Measurements from ENCODE around the gene LGMN.
"Not testable (repeated sequence)": the region's sequence is repeated elsewhere in the genome, so short reads cannot be mapped to it uniquely, and the experiment has no call there.

Gene LGMN

DNA sequence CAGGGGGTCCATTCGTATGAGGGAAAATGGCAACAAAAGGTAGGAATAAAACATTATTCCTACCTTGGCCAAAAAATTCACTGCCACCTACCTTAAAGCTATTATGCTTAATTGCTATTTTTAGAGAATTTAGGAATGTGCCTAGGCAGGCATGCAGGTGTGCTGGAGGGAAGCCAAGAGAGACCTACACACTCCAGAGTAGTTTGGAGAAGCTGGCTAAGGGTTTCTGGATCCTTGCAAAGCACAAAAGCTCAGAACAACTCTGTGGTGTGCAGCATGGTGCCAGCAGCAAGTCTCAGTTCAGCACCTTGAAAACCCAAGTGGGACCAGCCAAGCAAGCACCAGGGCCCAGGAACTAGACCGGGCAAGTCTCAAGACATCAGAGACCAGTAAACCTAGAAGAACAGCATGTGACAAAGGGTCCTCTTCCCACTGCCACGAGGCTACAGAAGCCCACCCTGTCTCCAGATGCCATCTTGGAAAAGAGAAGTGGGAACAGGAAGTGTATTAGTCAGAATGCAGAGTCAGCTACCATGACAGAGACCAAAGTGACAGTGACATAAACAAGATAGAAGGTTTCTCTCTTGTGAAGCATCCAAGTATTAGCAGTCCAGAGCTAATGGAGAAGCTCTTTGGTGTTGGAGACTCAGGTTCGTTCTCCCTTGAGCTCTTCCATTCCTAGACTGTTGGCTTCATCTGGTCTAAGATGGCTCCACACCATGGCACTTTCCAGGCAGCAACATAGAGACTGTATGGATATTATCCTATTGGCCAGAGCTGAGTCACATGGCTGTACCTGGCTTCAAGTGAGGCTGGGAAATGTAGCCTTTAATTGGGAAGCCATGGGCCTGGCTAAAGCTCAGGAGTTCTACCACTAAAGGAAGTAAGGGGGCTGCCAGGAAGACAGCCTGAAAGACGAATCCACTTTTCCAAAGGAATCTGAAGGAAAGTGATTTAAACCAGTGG lies 15.5 kb upstream of the LGMN start:
- DNase-seq (ENCODE audit: low read depth, low spot score) = not testable (repeated sequence)

DNA sequence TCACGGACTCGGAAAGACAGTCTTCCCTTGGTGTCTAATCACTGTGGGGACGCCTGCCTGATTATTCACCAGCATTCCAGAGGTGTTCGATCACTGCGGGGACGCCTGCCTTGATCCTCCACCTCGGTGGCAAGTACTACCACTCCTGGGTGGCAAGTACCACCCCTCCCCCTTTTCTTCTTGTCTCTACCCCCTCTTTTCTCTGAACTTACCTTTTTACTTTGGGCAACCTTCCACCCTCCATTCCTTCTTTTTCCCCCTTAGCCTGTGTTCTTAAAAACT lies 12.0 kb upstream of the LGMN start:
- DNase-seq (ENCODE audit: low read depth, low spot score) = no peak

DNA sequence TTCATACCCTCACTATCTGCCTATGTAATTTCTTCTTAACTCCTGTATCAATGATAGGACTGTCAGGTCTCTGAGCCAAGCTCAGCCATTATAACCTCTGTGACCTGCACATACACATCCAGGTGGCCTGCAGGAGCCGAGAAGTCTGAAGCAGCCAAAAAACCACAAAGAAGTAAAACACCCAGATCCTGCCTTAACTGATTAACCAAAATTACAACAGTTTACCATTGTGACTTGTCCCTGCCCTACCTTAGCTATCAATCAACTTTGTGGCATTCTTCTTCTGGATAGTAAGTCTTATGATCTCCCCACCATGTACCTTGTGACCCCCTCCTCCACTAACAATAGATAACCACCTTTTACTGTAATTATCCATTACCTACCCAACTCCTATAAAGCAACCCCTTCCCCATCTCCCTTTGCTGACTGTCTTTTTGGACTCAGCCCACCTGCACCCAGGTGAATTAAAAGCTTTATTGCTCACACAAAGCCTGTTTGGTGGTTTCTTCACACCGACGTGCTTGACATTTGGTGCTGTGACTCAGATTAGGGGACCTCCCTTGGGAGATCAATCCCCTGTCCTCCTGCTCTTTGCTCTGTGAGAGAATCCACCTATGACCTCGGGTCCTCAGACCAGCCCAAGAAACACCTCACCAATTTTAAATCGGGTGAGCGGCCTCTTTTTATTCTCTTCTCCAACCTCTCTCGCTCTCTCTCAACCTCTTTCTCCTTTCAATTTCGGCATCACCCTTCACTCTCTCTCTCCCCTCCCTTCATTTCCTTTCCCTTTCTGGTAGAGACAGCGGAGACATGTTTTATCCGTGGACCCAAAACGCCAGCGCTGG lies 11.5 kb upstream of the LGMN start:
- DNase-seq (ENCODE audit: low read depth, low spot score) = no peak

DNA sequence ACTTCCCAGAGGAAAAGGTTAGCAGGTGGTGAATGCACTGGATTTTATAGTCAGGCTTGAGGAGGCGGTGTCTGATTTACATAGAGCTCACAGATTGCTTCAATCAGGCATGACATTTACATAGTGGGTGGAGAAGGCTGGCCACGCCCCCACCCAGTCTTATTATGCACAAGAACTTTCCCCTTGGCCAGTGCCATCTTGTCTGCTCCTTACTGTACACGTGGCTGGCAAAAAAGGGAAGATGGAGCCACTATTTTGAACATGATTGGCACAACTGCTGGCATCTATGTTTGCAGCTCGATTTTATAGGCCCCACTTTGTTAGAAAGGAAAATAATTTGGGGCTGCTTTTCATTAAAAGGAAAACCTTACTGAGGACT lies 10.9 kb upstream of the LGMN start:
- no peak for DNase-seq (ENCODE audit: low read depth, low spot score)

DNA sequence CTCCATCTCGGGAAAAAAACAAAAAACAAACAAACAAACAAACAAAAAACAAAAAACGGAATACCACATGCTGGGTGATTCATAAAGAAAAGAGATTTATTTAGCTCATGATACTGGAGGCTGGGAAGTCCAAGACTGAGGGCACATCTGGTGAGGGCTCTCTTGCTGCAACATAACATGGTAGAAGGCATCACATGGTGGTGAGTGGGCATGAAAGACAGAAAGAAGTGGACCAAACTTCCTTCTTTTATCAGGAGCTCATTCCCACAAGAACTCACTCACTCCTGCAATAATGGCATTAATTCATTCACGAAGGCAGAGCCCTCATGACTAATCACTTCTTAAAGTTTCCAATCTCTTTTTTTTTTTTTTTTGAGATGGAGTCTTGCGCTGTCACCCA lies 8.0 kb upstream of the LGMN start:
- no peak for DNase-seq (ENCODE audit: low read depth, low spot score)

DNA sequence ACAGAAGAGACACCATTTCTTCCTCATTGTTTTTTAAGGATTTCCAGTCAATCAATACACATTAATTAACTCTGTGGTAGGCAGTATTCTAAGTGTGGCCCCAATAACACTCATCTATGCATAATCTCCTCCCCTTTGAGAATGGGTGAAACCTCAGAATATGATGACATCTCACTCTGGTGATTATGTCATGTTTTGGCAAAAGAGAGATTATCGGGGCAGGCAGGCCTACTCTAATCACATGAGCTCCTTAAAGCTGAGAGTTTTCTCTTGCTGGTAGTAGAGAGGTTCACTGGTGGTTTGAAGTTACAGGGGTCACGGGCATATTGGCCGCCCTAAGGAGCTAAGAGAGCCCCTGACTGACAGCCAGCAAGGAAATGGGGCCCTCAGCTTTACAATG lies 7.1 kb upstream of the LGMN start:
- no peak for DNase-seq (ENCODE audit: low read depth, low spot score)

DNA sequence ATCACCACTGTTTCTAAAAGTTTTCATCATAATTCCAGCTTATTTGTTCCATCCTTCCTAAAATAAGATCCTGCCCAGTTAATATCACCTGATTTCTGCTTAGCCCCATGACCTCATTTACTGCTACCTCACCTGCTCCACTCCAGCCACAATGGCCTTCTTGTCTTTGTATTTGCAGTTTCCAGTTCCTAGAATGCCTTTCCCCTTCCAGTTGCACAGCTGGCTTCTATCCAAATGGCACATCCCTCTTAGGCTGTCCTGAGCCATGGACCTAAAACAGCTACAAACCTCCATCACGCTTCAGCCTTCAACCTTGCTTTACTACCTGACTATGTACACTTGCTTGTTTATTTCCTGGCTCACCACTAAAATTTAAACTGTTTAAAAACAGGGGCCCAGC lies 6.5 kb upstream of the LGMN start:
- DNase-seq (ENCODE audit: low read depth, low spot score) = no peak

DNA sequence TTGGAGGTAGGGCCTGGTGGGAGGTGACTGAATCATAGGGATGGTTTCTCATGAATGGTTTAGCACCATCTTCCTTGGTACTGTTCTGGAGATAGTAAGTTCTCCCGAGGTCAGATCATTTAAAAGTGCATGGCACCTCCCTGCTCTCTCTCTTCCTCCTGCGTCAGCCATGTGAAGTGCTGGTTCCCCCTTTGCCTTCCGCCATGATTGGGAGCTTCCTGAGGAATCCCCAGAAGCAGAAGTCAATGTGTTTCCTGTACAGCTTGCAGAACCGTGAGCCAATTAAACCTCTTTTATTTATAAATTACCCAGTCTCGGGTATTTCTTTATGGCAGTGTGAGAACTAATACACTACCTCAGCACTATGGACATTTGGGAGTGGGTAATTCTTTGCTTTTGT lies 4.8 kb upstream of the LGMN start:
- no peak for DNase-seq (ENCODE audit: low read depth, low spot score)

DNA sequence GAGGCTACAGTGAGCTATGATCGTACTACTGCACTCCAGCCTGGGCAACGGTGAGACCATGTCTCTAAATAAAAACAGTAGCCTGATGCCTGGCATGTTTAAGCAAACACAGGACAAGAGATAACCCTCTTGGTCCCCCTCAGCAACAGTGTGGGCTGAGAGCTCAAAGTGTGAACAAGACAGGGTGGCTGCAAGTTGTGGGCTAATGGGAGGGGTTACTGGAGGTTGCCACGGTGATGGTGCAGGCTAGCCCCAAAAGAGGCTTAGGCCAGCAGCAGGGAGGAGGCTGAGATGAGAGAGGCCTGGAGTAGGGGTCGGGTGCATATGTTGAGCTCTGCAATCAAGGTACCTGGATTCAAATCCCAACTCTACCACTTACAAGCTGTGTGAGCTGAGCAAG lies 3.4 kb upstream of the LGMN start:
- no peak for DNase-seq (ENCODE audit: low read depth, low spot score)

DNA sequence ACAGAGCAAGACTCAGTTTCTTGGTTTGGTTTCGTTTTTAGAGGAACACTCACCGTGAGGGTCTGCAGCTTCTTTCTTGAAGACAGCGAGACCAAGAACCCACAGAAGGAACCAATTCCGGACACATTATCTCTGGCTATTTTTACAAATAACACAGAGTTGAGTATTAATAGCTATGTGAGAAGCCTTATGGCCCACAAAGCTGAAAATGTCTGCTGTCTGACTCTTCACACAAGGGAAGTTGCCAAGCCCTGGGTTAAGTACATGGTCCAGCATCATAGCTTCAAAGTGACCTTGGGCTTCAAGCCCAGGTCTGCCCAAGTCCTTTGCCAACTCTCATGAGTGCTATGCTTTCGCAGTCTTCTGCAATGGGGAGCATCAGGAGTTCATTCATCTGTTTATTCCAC lies 2.6 kb upstream of the LGMN start:
- no peak for DNase-seq (ENCODE audit: low read depth, low spot score)

DNA sequence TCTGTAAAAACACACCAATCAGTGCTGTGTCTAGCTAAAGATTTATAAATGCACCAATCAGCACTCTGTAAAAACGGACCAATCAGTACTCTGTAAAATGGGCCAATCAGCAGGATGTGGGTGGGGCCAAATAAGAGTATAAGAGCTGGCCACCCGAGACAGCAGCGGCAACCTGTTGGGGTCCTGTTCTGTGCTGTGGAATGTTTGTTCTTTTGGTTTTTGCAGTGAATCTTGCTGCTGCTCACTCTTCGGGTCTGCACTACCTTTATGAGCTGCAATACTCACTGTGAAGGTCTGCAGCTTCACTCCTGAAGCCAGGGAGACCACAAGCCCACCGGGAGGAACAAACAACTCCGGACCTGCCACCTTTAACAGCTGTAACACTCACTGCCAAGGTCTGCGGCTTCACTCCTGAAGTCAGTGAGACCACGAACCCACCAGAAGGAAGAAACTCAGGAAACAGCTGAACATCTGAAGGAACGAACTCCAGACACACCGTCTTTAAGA lies 1.8 kb upstream of the LGMN start:
- DNase-seq (ENCODE audit: low read depth, low spot score) = peak; percentile 18

DNA sequence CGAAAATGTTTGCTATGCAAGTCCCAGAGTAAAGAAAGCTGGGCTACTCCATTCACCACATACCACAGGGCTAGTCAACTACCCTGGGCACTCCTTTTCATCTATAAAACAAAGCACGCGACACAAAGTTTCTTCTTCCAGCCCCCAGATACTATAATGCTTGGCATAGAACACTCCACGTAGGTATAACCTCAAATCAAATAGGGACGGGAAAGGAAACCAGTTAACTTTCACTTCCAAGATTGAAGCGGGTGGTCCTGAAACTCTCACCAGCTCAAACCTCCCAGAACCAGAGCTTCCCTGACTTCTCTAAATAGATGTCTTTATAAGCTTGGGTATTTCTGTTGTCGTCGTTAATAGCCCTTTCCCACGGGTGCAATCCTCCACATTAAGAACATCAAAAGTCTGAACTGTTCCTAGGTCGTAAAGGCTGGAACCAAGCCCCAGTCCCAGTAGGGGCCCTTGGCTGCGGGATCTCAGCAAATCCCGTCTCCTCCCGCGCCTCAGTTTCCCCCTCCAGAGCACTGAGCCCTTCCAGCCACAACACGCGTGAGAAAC lies 647 bp downstream of the LGMN start:
- DNase-seq (ENCODE audit: low read depth, low spot score) = no peak

DNA sequence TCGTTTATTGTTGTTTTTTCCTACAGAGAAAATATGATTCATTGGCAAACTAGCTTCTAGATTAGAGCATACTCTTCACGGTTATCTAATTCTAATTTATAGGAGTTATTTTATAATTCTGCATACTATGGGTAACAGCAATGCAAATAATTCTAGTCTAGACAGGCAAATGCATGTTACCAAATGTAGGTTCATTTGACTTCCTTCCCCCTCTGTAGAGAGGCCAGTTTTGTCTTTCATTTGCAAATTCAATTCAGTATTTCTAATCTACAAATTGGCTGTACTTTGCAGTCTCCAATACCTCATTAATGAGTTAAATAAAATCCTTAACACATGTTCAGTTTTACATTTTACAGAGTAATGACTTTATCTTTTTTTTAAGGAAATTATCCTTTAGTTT lies 4.2 kb downstream of the LGMN start:
- no peak for DNase-seq (ENCODE audit: low read depth, low spot score)

DNA sequence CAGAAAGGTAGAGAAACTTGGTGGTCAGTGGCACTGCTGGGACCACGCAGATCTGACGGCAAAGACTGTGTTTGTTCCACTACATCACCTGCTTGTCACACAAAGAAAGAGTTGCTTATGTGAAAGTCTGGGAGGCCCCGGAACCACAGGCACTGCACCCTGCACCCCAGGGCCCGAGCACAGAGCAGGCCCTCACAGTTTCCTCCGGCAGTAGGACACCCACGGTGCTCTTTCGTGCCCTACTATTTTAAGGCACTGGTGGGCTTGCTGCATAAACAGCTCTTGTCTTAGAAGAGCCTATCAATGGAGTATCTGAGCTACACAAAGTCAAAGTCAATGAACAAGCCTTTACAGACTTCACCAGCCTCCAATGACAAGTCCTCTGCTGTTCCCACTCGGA lies 8.0 kb downstream of the LGMN start:
- no peak for DNase-seq (ENCODE audit: low read depth, low spot score)

DNA sequence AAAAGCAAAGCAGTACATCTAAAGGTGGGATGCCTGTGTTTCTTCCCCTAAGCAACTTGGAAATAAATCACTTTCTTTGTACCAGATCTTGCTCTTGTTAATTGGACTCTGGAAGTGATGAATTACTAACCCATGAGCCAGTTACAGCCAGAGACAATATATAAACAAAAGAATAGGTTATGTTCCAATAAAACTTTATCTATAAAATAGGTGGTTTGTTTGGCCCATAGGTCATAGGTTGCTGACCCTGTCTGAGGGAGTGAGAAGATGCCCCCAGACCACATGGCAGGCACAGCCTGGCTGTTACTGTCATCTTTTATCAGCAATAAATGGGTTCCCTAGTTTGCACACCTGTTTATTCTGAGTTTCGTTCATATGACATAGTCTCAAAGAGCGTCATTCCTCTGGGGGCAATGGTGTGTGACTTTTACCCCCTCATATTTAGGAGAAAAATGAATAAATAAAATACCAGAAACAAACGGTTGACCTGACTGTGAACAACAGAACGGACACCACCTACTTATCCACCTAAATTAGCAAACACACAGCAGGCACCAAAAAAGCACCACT lies 10.7 kb downstream of the LGMN start:
- no peak for DNase-seq (ENCODE audit: low read depth, low spot score)

DNA sequence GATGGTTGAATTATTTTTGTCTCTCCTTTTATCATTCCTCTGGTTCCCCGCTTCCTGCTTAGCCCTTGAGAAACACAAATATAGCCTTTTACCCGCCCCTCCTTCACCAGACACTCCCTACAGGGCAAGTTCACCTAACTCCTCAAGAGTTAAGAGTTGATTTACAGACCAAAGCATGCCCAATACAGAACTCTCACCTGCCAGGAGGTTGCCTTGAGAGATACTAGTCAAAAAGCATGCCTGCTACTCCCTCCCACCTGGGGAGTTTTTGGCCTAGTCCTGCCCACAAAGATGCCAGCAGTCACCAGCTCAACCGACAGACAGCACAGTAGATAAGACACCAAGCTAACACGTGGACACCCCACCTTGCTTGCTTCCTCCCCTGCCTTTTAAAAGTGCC lies 11.2 kb downstream of the LGMN start:
- DNase-seq (ENCODE audit: low read depth, low spot score) = no peak

DNA sequence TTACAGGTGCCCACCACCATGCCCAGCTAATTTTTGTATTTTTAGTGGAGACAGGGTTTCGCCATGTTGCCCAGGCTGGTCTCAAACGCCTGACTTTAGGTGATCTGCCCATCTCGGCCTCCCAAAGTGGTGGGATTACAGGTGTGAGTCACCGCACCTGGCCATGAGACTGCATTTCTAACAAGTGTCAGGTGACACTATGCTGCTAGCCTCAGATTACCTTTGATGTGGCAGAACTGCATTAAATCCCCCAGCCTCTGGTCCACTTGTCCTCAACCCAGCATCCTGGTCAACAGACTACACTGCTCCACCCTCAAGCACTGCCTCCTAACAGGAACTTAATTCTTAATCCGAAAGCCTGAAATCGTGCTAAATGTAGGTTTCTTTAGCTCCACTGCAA lies 13.1 kb downstream of the LGMN start:
- no peak for DNase-seq (ENCODE audit: low read depth, low spot score)

DNA sequence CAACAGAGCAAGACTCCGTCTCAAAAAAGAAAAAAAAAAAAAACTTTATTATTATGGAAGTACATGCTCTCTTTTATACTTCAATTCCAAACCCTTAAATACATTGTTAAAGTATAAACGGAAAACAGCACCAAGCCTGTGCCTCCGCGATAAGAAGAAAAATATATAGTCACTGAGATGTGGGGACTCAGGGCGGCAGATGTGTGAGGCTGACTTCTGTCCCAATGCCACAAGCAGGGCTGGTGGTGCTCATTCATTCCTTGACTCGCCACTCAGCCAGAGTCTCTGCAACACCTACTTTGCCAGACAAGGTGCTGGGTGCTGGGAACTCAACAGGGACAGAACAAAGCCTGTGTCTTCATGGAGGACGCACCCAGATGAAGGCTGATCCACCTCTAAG lies 13.8 kb downstream of the LGMN start:
- no peak for DNase-seq (ENCODE audit: low read depth, low spot score)

DNA sequence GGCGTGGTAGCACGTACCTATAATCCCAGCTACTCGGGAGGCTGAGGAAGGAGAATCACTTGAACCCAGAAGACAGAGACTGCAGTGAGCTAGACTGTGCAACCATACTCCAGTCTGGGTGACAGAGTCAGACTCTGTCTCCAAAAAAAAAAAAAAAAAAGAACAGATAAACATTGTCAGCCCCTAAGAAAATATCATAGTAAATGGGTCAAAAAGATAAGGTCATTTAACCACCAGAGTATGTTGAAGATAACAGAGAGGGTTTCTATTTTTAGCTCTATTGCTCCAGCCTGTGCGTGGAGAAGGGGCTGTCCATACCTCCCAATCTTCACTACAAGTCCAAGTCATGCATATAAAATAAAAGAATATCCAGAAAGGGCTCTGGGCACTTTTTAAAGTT lies 15.4 kb downstream of the LGMN start:
- DNase-seq (ENCODE audit: low read depth, low spot score) = no peak

DNA sequence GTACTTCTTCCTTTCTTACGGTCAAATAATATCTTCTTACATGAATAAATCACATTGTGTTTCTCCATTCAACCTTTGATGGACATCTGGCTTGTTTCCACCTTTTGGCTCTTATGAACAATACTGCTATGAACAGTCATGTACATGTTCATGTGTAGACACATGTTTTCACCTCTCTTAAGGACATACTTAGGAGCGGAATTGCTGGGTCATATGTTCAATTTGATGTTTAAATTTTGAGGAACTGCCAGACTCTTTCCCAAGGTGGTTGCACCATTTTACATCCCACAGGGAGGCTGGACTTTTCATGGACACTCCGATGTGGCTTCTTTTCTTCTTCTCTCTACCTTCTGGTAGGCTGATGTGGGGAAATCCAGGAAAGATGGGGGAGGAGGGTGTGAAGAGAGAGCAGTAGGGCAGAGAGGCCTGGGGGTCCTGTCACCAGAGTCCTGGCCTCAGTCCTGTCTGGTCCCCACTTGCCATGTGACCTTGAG lies 16.8 kb downstream of the LGMN start:
- DNase-seq (ENCODE audit: low read depth, low spot score) = no peak

DNA sequence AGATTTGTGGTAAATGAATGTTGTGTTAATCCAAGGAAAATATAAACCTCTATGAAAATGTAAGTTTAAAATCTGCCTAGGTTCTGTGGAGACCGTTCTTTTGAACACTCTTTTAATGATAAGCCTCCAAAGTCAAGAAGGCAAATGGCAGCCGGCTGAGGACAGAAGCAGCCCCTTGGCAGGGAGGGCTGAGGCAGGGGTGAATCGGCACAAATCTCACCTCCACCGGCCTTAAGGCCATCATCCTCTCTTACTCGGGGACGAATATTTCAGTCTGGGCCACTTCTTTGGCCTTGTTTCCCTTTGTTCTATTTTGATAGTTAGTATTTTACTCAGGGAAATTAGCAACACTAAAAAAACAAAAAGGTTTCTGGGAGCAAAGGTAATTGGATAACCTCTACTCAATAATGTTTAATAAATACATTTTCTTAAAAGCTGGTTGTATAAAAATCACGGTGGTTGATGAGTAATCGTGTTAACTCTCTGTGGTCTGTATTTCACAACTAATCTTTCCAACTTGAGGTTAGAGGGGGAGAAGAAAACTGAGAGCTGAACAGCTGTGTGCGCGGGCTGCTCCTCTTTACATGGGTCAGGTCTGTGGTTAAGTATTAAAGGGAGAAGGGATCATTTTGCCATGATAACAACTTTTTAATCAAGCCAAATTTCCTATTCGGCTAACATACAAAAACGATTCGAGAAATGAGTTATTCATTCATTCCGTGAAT lies 18.6 kb downstream of the LGMN start:
- DNase-seq (ENCODE audit: low read depth, low spot score) = no peak
